HEK293T (cell line): ENCODE measurements around the gene SLC38A6.

Source experiments
- CTCF ChIA-PET: fragments of 350-600 bp; formaldehyde crosslinking; extraction: SDS; loops from one replicate; lab custom pipeline; 2021; ENCODE audit warnings: antibody characterized with exemption, inconsistent platforms; lab: Yijun Ruan, JAX
- POLR2A ChIA-PET: fragments of 350-600 bp; formaldehyde crosslinking; extraction: SDS; loops from one replicate; lab custom pipeline; 2020; ENCODE audit warnings: antibody characterized with exemption, inconsistent platforms; lab: Yijun Ruan, JAX
- DNase-seq: peaks from one replicate; pipeline ENCODE4 v3.0.0; 2012; ENCODE audit warnings: mixed read lengths; ENCODE audit errors: extremely low spot score
- ARNT ChIP-seq: fragments of 450-650 bp; IDR thresholded peaks from 2 replicates; pipeline ENCODE4 v1.6.1; 2017; ENCODE audit warnings: mild to moderate bottlenecking
- BHLHE40 ChIP-seq: fragments of 450-650 bp; IDR thresholded peaks from 2 replicates; pipeline ENCODE4 v1.6.1; 2016; ENCODE audit warnings: mild to moderate bottlenecking, moderate library complexity, borderline replicate concordance
- CTBP1 ChIP-seq: fragments of 450-650 bp; IDR thresholded peaks from 2 replicates; pipeline ENCODE4 v1.6.1; 2016; ENCODE audit warnings: borderline replicate concordance
- ELF4 ChIP-seq: fragments of 450-650 bp; IDR thresholded peaks from 2 replicates; pipeline ENCODE4 v1.6.1; 2017; ENCODE audit warnings: antibody characterized with exemption
- FOXK2 ChIP-seq: fragments of 450-650 bp; IDR thresholded peaks from 2 replicates; pipeline ENCODE4 v1.6.1; 2016; ENCODE audit warnings: mild to moderate bottlenecking
- FOXM1 ChIP-seq: fragments of 450-650 bp; IDR thresholded peaks from 2 replicates; pipeline ENCODE4 v1.6.1; 2017; ENCODE audit warnings: mild to moderate bottlenecking, borderline replicate concordance
- HDGF ChIP-seq: fragments of 450-650 bp; IDR thresholded peaks from 2 replicates; pipeline ENCODE4 v1.6.1; 2017; ENCODE audit warnings: antibody characterized with exemption, borderline replicate concordance
- L3MBTL2 ChIP-seq: fragments of 450-650 bp; conservative IDR thresholded peaks from 2 replicates; pipeline ENCODE4 v1.6.1; 2016; ENCODE audit warnings: mild to moderate bottlenecking
- LEF1 ChIP-seq: fragments of 450-650 bp; IDR thresholded peaks from 2 replicates; pipeline ENCODE4 v1.6.1; 2017; ENCODE audit warnings: mild to moderate bottlenecking, borderline replicate concordance
- SP1 ChIP-seq: fragments of 450-650 bp; IDR thresholded peaks from 2 replicates; pipeline ENCODE4 v1.6.1; 2017
- SUZ12 ChIP-seq: fragments of 450-650 bp; IDR thresholded peaks from 2 replicates; pipeline ENCODE4 v1.6.1; 2016; ENCODE audit warnings: mild to moderate bottlenecking
- TARDBP ChIP-seq: fragments of 450-650 bp; IDR thresholded peaks from 2 replicates; pipeline ENCODE4 v1.6.1; 2016
- ZNF384 ChIP-seq: fragments of 450-650 bp; IDR thresholded peaks from 2 replicates; pipeline ENCODE4 v1.6.1; 2016
- TF ChIP-seq, protein P1 (sequence below): fragments of 450-650 bp; IDR thresholded peaks from 2 replicates; pipeline ENCODE4 v1.6.1; 2016

The SLC38A6 gene

DNA sequence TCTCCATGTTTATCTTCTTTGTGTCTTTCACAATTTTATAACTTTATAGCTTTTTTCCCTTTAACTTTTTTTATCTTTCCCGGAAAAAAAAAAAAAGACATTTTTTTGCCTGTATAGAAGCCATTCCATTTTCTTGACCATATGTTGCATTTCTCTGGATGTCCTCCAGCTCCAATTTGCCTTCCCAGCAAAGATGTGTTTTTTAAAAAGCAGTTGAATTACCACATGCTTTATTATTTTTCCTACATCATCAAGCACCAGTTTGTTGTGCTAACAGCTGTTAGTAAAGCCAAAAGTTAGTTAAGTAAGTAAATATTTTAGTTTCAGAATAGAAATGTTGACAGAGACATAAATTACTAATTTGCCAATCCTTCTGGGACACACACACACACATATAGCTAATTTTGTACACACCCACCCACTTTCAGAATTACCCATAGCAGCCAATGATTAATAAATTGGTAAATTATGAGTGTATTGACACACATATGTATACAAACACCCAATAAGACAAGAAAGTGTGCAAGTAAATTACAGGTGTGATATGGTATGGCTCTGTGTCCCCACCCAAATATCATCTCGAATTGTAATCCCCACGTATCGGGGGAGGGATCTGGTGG, 118.3 kb downstream of the SLC38A6 start:
- DNase-seq: no peak
- ChIA-PET CTCF (no interaction called here), POLR2A (no interaction called here)
- TF ChIP-seq TARDBP: no peak
- no peak for TF ChIP-seq SUZ12
- TF ChIP-seq CTBP1: no peak
- TF ChIP-seq FOXM1: no peak
- TF ChIP-seq ZNF384: no peak
- TF ChIP-seq FOXK2: no peak
- no peak for TF ChIP-seq LEF1
- TF ChIP-seq, protein P1, sequence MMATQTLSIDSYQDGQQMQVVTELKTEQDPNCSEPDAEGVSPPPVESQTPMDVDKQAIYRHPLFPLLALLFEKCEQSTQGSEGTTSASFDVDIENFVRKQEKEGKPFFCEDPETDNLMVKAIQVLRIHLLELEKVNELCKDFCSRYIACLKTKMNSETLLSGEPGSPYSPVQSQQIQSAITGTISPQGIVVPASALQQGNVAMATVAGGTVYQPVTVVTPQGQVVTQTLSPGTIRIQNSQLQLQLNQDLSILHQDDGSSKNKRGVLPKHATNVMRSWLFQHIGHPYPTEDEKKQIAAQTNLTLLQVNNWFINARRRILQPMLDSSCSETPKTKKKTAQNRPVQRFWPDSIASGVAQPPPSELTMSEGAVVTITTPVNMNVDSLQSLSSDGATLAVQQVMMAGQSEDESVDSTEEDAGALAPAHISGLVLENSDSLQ: no peak
- TF ChIP-seq BHLHE40: no peak
- TF ChIP-seq HDGF: no peak
- no peak for TF ChIP-seq SP1

DNA sequence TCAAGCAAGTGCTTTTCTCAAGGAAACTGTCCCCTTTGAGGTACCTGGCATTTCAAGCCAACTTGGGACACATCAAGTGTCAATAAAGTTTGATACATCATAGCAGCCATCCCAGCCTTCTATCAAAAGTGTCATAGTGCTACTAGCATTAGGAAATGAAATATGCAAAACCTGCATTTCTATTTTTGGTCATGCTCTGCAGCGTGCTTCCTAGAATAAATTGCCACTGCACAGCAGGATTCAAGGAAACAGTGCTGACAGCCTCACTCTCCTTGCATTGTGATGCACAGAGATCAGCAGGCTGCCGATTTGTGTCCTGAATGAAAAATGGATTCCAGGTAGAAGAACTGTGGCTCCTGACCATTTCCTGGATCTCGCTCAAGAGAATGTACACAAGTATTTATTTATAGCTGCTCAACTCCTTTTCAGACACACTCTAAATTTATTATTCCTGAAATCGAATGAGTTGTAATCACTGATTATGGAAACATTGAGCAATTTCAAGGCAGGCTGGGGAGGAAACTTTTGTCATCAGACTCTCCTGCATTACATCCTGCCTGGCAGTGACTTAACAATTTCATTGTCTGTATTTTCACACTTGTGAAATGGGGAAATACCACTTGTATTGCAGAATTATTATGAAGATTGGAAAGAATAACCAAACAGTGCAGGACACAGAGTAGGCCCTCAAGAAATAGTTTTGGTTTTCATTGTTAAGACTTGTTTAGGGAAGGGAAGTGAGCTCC, 120.9 kb downstream of the SLC38A6 start:
- ChIA-PET CTCF (no interaction called here), POLR2A (no interaction called here)
- DNase-seq: no peak
- TF ChIP-seq TARDBP (no peak), ZNF384 (no peak), ARNT (no peak), L3MBTL2 (no peak), ELF4 (no peak), SUZ12 (no peak), FOXM1 (no peak)
- TF ChIP-seq, protein P1: no peak
